ENCODE data around the gene RNF182. TPM values are rescaled to one million over a fixed set of nuclear protein-coding genes. Genes with fewer than 3 reads are reported as not detected.

The RNF182 gene
- total RNA-seq, 1 donor from 2014 or later, result not detected

- H3K27ac Mint-ChIP-seq, result no peak overlapping the region
- H3K4me3 Mint-ChIP-seq, result no peak overlapping the region
- no peaks in the 10 kb centered on the region for H3K9me3 Mint-ChIP-seq
- intact Hi-C loops (cut with micrococcal nuclease), result no loop called here
- no peaks in the 10 kb centered on the region for H3K36me3 Mint-ChIP-seq (ENCODE audit: low read depth)
- H3K27me3 Mint-ChIP-seq (ENCODE audit: insufficient read depth), result peaks cover 18% of the 10 kb centered on the region
- DNase-seq (ENCODE audit: low spot score), result no peak
- H3K4me1 Mint-ChIP-seq (ENCODE audit: low read depth), result no peaks in the 10 kb centered on the region
Measured at GRCh38 chr6:14020551-14020950, 95.8 kb downstream of the RNF182 start.

- H3K27me3 Mint-ChIP-seq (ENCODE audit: insufficient read depth), result peaks cover 18% of the 10 kb centered on the region
- intact Hi-C loops (cut with micrococcal nuclease), result no loop called here
- no peaks in the 10 kb centered on the region for H3K4me1 Mint-ChIP-seq (ENCODE audit: low read depth)
- H3K36me3 Mint-ChIP-seq (ENCODE audit: low read depth), result no peaks in the 10 kb centered on the region
- H3K9me3 Mint-ChIP-seq, result no peaks in the 10 kb centered on the region
- no peak overlapping the region for H3K4me3 Mint-ChIP-seq
- H3K27ac Mint-ChIP-seq, result no peak overlapping the region
- DNase-seq (ENCODE audit: low spot score), result no peak
Measured at GRCh38 chr6:14021449-14021848, 96.7 kb downstream of the RNF182 start.

GRCh38 chr6:14022673-14023072 lies 97.9 kb downstream of the RNF182 start:
- Mint-ChIP-seq H3K27me3 (ENCODE audit: insufficient read depth) (peaks cover 23% of the 10 kb centered on the region), H3K36me3 (ENCODE audit: low read depth) (no peaks in the 10 kb centered on the region), H3K4me1 (ENCODE audit: low read depth) (no peaks in the 10 kb centered on the region), H3K27ac (no peak overlapping the region), H3K4me3 (no peak overlapping the region), H3K9me3 (no peaks in the 10 kb centered on the region)
- no peak for DNase-seq (ENCODE audit: low spot score)
- intact Hi-C loops (cut with micrococcal nuclease), result no loop called here

GRCh38 chr6:14023855-14024254 lies 99.1 kb downstream of the RNF182 start:
- intact Hi-C loops (cut with micrococcal nuclease), result no loop called here
- H3K9me3 Mint-ChIP-seq, result no peaks in the 10 kb centered on the region
- H3K4me1 Mint-ChIP-seq (ENCODE audit: low read depth), result no peaks in the 10 kb centered on the region
- DNase-seq (ENCODE audit: low spot score), result no peak
- peaks cover 28% of the 10 kb centered on the region for H3K27me3 Mint-ChIP-seq (ENCODE audit: insufficient read depth)
- no peaks in the 10 kb centered on the region for H3K36me3 Mint-ChIP-seq (ENCODE audit: low read depth)
- H3K4me3 Mint-ChIP-seq, result no peak overlapping the region
- no peak overlapping the region for H3K27ac Mint-ChIP-seq

- no peak for DNase-seq (ENCODE audit: low spot score)
- Mint-ChIP-seq H3K27ac (no peak overlapping the region), H3K9me3 (no peaks in the 10 kb centered on the region), H3K36me3 (ENCODE audit: low read depth) (no peaks in the 10 kb centered on the region), H3K4me1 (ENCODE audit: low read depth) (no peaks in the 10 kb centered on the region), H3K27me3 (ENCODE audit: insufficient read depth) (peaks cover 28% of the 10 kb centered on the region), H3K4me3 (no peak overlapping the region)
- intact Hi-C loops (cut with micrococcal nuclease), result no loop called here
Measured at GRCh38 chr6:14025160-14025559, 100.4 kb downstream of the RNF182 start.

DNA sequence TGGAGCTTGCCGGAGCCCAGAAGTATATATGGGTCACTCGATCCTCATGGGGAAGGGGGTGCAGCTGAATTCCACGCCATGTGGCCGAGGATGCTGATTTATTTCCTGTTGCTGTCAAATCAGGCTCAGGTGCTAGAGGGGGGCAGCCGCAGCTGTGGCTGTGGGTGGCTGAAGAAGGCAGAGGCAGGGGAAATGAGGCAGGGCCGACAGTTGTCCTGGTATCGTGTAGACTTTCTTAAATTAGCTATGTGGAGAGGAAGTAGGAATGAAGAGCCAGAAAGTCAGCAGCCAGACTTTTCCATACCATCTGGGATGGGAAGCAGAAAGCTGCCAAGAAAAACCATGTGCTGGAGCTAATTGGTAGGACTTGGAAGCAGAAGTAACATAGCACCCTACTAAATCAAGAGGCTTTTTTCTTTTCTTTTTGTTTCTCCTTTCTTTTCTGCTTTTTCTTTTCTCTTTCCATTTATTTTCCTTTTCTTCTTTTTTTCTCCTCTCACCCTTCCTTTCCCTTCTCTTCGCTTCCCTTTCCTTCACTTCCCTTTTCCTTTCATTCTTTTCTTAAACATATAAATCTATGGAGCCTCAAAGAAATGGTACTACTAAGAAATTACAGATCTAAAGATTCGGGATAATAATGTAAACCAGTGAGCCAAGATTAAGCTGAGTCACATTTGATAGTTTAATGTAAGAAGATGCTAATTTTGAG lies 102.2 kb downstream of the RNF182 start:
- Mint-ChIP-seq H3K27ac (no peak overlapping the region), H3K4me3 (no peak overlapping the region), H3K27me3 (ENCODE audit: insufficient read depth) (peaks cover 28% of the 10 kb centered on the region), H3K36me3 (ENCODE audit: low read depth) (no peaks in the 10 kb centered on the region), H3K9me3 (no peaks in the 10 kb centered on the region), H3K4me1 (ENCODE audit: low read depth) (no peaks in the 10 kb centered on the region)
- DNase-seq (ENCODE audit: low spot score), result no peak
- intact Hi-C loops (cut with micrococcal nuclease), result no loop called here

DNA sequence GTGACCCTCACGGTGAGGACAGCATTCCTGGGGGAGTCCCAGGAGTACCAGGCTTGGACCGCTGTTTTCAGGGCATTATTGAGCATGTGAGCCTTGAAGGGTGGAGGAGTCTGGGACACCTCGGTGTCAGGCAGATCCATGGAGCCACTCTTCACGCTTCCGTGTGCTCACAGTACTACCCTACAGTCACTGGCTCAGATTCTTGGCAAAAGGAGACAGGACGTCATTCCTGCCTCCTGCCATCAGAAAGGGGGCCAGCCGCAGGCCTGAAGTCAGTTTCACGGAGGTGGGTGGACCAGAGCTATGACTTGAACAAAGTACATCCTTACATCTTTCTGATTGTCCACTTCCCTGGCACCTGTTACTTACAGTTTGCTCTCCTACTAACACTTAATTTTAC lies 103.9 kb downstream of the RNF182 start:
- Mint-ChIP-seq H3K9me3 (no peaks in the 10 kb centered on the region), H3K27me3 (ENCODE audit: insufficient read depth) (peaks cover 25% of the 10 kb centered on the region), H3K4me1 (ENCODE audit: low read depth) (no peaks in the 10 kb centered on the region), H3K36me3 (ENCODE audit: low read depth) (no peaks in the 10 kb centered on the region), H3K27ac (no peak overlapping the region), H3K4me3 (no peak overlapping the region)
- no peak for DNase-seq (ENCODE audit: low spot score)
- intact Hi-C loops (cut with micrococcal nuclease), result no loop called here

GRCh38 chr6:14029605-14030004 lies 104.9 kb downstream of the RNF182 start:
- H3K27ac Mint-ChIP-seq, result no peak overlapping the region
- intact Hi-C loops (cut with micrococcal nuclease), result no loop called here
- no peaks in the 10 kb centered on the region for H3K9me3 Mint-ChIP-seq
- H3K27me3 Mint-ChIP-seq (ENCODE audit: insufficient read depth), result peaks cover 19% of the 10 kb centered on the region
- no peaks in the 10 kb centered on the region for H3K4me1 Mint-ChIP-seq (ENCODE audit: low read depth)
- no peaks in the 10 kb centered on the region for H3K36me3 Mint-ChIP-seq (ENCODE audit: low read depth)
- no peak for DNase-seq (ENCODE audit: low spot score)
- H3K4me3 Mint-ChIP-seq, result no peak overlapping the region

Other genes with a start within 250 kb of the RNF182 start
- 58.4 and 60.1 TPM in 2 replicates for gene RANBP9, start 213.1 kb upstream of the RNF182 start, total RNA-seq
- gene MCUR1, start 110.4 kb upstream of the RNF182 start, total RNA-seq, result 37.8 and 40.2 TPM in 2 replicates
- 101 and 107 TPM in 2 replicates for gene CD83, start 192.8 kb downstream of the RNF182 start, total RNA-seq

All from activated T-helper 1 cell treated with anti-CD3 and anti-CD28 coated beads, Interleukin-12 subunit alpha, Interleukin-12 subunit beta, Interleukin-2, Interleukin-4 antibody, amounts not matched to agents 30 ng/mL and 10 ng/mL and 1 ng/mL, durations not matched to agents 14 hours and 24 hours and 36 hours (primary cell).